Neural progenitor cell (in vitro differentiated cells): ENCODE results near the gene MRGPRF. TPM values are rescaled to one million over a fixed set of nuclear protein-coding genes. Genes with fewer than 3 reads are reported as not detected.
A peak's percentile ranks its signal among the peaks of the same experiment; 100 is the strongest.

Experiments used
- DNase-seq: peaks from one replicate; pipeline ENCODE4 v3.0.0-alpha.2; 2016; ENCODE audit warnings: low spot score
- H2AFZ ChIP-seq: fragments of 200-600 bp; sonication (generic); replicated peaks from 2 replicates; pipeline ENCODE4 v1.6.1; 2016; ENCODE audit warnings: antibody characterized with exemption
- H3F3A ChIP-seq: fragments of 200-600 bp; sonication (generic); 2 replicates; pipeline ENCODE4 v1.6.1; 2016; ENCODE audit warnings: antibody characterized with exemption, low read depth
- H3K27ac ChIP-seq: fragments of 200-600 bp; sonication (generic); 2 replicates; pipeline ENCODE4 v1.5.1; 2016; ENCODE audit warnings: mild to moderate bottlenecking
- H3K27me3 ChIP-seq: fragments of 200-600 bp; sonication (generic); 2 replicates; pipeline ENCODE4 v1.6.1; 2016; ENCODE audit warnings: mild to moderate bottlenecking, moderate library complexity
- H3K36me3 ChIP-seq: fragments of 200-600 bp; sonication (generic); 2 replicates; pipeline ENCODE4 v1.5.1; 2016
- H3K4me1 ChIP-seq: fragments of 200-600 bp; sonication (generic); 2 replicates; pipeline ENCODE4 v1.6.1; 2016; ENCODE audit warnings: mixed run types
- H3K4me2 ChIP-seq: fragments of 200-600 bp; sonication (generic); 2 replicates; pipeline ENCODE4 v1.6.1; 2016
- H3K4me3 ChIP-seq: fragments of 200-600 bp; sonication (generic); 2 replicates; pipeline ENCODE4 v1.5.1; 2016
- H3K79me2 ChIP-seq: fragments of 200-600 bp; sonication (generic); 2 replicates; pipeline ENCODE4 v1.6.1; 2016; ENCODE audit warnings: low read depth
- H3K9ac ChIP-seq: fragments of 200-600 bp; sonication (generic); 2 replicates; pipeline ENCODE4 v1.6.1; 2016
- H3K9me3 ChIP-seq: fragments of 200-600 bp; sonication (generic); 2 replicates; pipeline ENCODE4 v1.5.1; 2016; ENCODE audit warnings: low read depth
- H4K20me1 ChIP-seq: fragments of 200-600 bp; sonication (generic); 2 replicates; pipeline ENCODE4 v1.6.1; 2016; ENCODE audit warnings: low read depth
- H3K27ac Mint-ChIP-seq: 3 replicates; pipeline ENCODE4 v1.8.0; 2021; ENCODE audit warnings: mixed read lengths
- H3K27me3 Mint-ChIP-seq: 2 replicates; pipeline ENCODE4 v1.8.0; 2022; ENCODE audit warnings: low read depth, mild to moderate bottlenecking, inconsistent platforms, moderate library complexity, mixed read lengths; ENCODE audit not compliant: insufficient read depth
- H3K36me3 Mint-ChIP-seq: 3 replicates; pipeline ENCODE4 v1.8.0; 2021; ENCODE audit warnings: mixed read lengths
- H3K4me1 Mint-ChIP-seq: 3 replicates; pipeline ENCODE4 v1.8.0; 2021; ENCODE audit warnings: mixed read lengths
- H3K4me3 Mint-ChIP-seq: 3 replicates; pipeline ENCODE4 v1.8.0; 2021; ENCODE audit warnings: mild to moderate bottlenecking, moderate library complexity, mixed read lengths
- H3K9me3 Mint-ChIP-seq: 3 replicates; pipeline ENCODE4 v1.8.0; 2020; ENCODE audit warnings: mixed read lengths
- EZH2 ChIP-seq: fragments of 200-600 bp; sonication (generic); IDR thresholded peaks from 2 replicates; pipeline ENCODE4 v1.6.1; 2017; ENCODE audit warnings: antibody characterized with exemption, mild to moderate bottlenecking, moderate library complexity
- EZH2phosphoT487 ChIP-seq: fragments of 200-600 bp; sonication (generic); IDR thresholded peaks from 2 replicates; pipeline ENCODE4 v1.6.1; 2017; ENCODE audit warnings: antibody characterized with exemption
- total RNA-seq: library from RNA; depleted of rRNA; stranded (reverse); fragments of >200 nt; gene quantifications from 2 replicates; pipeline ENCODE4 v1.2.3, GENCODE V29; 2015; ENCODE audit warnings: low replicate concordance
- TF ChIP-seq, protein P1 (sequence below): fragments of 200-600 bp; sonication (generic); IDR thresholded peaks from 2 replicates; pipeline ENCODE4 v1.5.1; 2017; ENCODE audit warnings: antibody characterized with exemption, mild to moderate bottlenecking

MRGPRF gene
- total RNA-seq, 1 donor from 2014 or later, result 0.56 TPM

DNA sequence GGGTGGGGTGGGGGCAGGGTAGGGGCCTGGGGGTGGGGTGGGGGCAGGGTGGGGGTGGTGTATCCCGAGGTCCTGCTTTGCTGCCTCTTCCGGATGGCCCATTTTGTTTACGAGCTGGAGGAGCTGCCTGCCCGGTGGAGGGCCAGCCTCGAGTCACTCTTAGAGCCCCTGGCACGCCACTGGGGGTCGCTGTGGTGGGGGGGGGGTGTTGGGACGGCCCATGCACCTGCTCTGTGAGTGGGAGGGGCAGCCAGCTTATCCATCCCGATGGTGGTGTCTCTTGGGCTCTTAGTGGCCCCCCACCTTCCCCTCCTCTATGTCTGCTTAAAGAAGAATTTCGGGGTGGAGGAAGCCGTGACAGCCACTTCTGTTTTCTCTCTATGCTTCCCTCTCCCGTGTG lies 56.9 kb downstream of the MRGPRF start:
- H3K27ac Mint-ChIP-seq, result no peak overlapping the region
- peak; percentile 68 for DNase-seq
- no peaks in the 10 kb centered on the region for H4K20me1 ChIP-seq

DNA sequence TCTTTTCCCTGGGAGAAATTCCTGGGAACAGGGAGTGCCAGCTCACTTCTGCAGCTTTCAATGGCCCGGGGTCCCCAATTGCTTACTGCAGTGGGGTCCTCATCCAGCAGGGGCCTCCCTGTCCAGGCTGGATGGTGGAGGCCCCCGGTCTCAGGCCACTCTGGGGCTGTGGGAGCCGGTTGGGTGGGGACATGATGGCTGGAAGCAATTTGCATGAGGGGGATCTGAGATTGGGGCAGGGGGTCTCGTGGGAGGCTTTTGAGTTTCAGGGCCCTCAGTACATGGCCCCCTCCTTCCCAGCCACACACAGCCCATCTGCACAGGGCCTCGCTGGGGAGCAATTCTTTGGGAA lies 57.5 kb downstream of the MRGPRF start:
- Mint-ChIP-seq H3K27ac (no peak overlapping the region), H3K4me1 (peaks cover 19% of the 10 kb centered on the region)

More for the DNA sequence above, 56.9 kb downstream of the MRGPRF start:
- peaks cover 13% of the 10 kb centered on the region for H3K4me1 Mint-ChIP-seq
- Histone ChIP-seq H3F3A (no peaks in the 10 kb centered on the region), H3K9me3 (no peaks in the 10 kb centered on the region), H2AFZ (peak overlapping the region; percentile 26), H3K27me3 (no peaks in the 10 kb centered on the region), H3K4me1 (peaks cover 4% of the 10 kb centered on the region), H3K36me3 (no peaks in the 10 kb centered on the region), H3K9ac (no peak overlapping the region), H3K27ac (no peak overlapping the region), H3K4me2 (no peak overlapping the region), H3K4me3 (no peak overlapping the region), H3K79me2 (no peaks in the 10 kb centered on the region)
- no peak overlapping the region for H3K4me3 Mint-ChIP-seq
- TF ChIP-seq, protein P1, sequence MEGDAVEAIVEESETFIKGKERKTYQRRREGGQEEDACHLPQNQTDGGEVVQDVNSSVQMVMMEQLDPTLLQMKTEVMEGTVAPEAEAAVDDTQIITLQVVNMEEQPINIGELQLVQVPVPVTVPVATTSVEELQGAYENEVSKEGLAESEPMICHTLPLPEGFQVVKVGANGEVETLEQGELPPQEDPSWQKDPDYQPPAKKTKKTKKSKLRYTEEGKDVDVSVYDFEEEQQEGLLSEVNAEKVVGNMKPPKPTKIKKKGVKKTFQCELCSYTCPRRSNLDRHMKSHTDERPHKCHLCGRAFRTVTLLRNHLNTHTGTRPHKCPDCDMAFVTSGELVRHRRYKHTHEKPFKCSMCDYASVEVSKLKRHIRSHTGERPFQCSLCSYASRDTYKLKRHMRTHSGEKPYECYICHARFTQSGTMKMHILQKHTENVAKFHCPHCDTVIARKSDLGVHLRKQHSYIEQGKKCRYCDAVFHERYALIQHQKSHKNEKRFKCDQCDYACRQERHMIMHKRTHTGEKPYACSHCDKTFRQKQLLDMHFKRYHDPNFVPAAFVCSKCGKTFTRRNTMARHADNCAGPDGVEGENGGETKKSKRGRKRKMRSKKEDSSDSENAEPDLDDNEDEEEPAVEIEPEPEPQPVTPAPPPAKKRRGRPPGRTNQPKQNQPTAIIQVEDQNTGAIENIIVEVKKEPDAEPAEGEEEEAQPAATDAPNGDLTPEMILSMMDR, result peak; percentile 67
- no peak for TF ChIP-seq EZH2phosphoT487
- H3K36me3 Mint-ChIP-seq, result no peaks in the 10 kb centered on the region
- H3K27me3 Mint-ChIP-seq, result peaks cover 4% of the 10 kb centered on the region
- H3K9me3 Mint-ChIP-seq, result no peaks in the 10 kb centered on the region

DNA sequence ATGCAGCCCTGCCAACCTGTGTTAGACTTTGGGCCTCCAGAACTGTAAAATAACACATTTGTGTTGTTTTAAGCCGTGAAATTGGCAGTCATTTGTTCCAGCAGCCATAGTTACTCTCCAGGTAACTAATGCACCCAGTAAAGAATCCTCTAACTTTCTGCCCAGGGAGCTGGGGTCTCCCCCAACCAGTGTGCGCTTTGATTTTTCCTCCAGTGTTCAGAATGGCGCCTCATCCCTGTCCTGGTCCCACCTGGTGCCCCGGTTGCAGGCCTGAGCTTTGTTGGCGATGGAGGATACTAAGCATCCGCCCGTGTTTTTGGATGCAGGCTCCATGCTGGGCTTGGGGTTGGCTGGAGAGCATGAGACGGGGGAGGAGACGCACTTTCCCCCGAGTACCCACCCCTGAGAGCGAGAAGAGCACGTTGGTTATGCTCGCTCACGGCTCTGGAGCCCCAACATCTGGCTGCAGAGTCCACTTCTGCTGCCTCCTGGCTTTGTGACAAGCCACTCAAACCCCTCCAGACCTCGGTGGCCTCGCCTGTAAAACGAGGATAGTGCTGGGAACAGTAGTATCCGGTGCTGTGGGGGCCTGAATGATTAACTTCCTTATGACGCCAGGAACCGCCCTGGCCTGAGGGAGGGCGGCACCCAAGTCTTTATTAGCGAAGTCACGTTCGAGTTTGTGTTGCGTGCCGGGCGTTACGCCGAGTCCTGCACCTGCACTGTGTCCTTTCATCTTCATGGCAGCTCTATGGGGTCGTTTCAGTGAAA lies 58.0 kb downstream of the MRGPRF start:
- Histone ChIP-seq H3K27ac (no peak overlapping the region), H4K20me1 (peaks cover 7% of the 10 kb centered on the region), H3K4me1 (peaks cover 9% of the 10 kb centered on the region), H3K9me3 (no peaks in the 10 kb centered on the region), H3K79me2 (no peaks in the 10 kb centered on the region), H2AFZ (peak overlapping the region; percentile 22), H3K36me3 (no peaks in the 10 kb centered on the region), H3K9ac (no peak overlapping the region), H3F3A (peaks cover 10% of the 10 kb centered on the region), H3K27me3 (no peaks in the 10 kb centered on the region), H3K4me3 (no peak overlapping the region), H3K4me2 (no peak overlapping the region)
- Mint-ChIP-seq H3K27me3 (peaks cover 6% of the 10 kb centered on the region), H3K4me1 (peaks cover 24% of the 10 kb centered on the region), H3K36me3 (no peaks in the 10 kb centered on the region), H3K9me3 (no peaks in the 10 kb centered on the region), H3K27ac (no peak overlapping the region), H3K4me3 (no peak overlapping the region)
- no peak for DNase-seq
- no peak for TF ChIP-seq EZH2phosphoT487
- no peak for TF ChIP-seq EZH2
- TF ChIP-seq, protein P1, result no peak

More for the DNA sequence above, 57.5 kb downstream of the MRGPRF start:
- Histone ChIP-seq H4K20me1 (peaks cover 5% of the 10 kb centered on the region), H3K79me2 (no peaks in the 10 kb centered on the region), H3K27ac (no peak overlapping the region), H3K4me3 (no peak overlapping the region), H3K4me1 (peaks cover 7% of the 10 kb centered on the region), H3K9ac (no peak overlapping the region), H3F3A (peaks cover 5% of the 10 kb centered on the region), H3K4me2 (no peak overlapping the region), H3K27me3 (no peaks in the 10 kb centered on the region), H3K9me3 (no peaks in the 10 kb centered on the region), H3K36me3 (no peaks in the 10 kb centered on the region), H2AFZ (peak overlapping the region; percentile 22)
- no peak for TF ChIP-seq EZH2phosphoT487
- TF ChIP-seq EZH2, result no peak
- TF ChIP-seq, protein P1, result peak; percentile 20
- no peak for DNase-seq
- Mint-ChIP-seq H3K36me3 (no peaks in the 10 kb centered on the region), H3K27me3 (peaks cover 6% of the 10 kb centered on the region), H3K4me3 (no peak overlapping the region), H3K9me3 (no peaks in the 10 kb centered on the region)

Other genes with a start within 250 kb of the MRGPRF start
- gene CPT1A, start 171.3 kb downstream of the MRGPRF start, total RNA-seq, result 0.64 and 0.90 TPM in 2 replicates
- 32.3 and 40.6 TPM in 2 replicates for gene MRPL21, start 109.4 kb downstream of the MRGPRF start, total RNA-seq
- gene IGHMBP2, start 109.4 kb downstream of the MRGPRF start, total RNA-seq, result 13.6 and 16.5 TPM in 2 replicates
- not detected in 2 replicates for gene MRGPRD, start 32.3 kb downstream of the MRGPRF start, total RNA-seq
- 7.2 and 10.9 TPM in 2 replicates for gene TPCN2, start 35.7 kb upstream of the MRGPRF start, total RNA-seq
- 1.5 and 2.0 TPM in 2 replicates for gene SMIM38, start 142.7 kb upstream of the MRGPRF start, total RNA-seq